OCI-LY7 (cell line): ENCODE results near the gene GLYATL1.

ENCODE experiments used
- CTCF ChIP-seq: fragments of 200-600 bp; sonication (generic); conservative IDR thresholded peaks from 2 replicates; pipeline ENCODE4 v1.5.1; 2014; ENCODE audit warnings: mild to moderate bottlenecking, antibody characterized with exemption, low read length, moderate library complexity, mixed read lengths
- EZH2phosphoT487 ChIP-seq: fragments of 200-600 bp; sonication (generic); IDR thresholded peaks from 2 replicates; pipeline ENCODE4 v1.6.1; 2018; ENCODE audit warnings: low read depth, borderline replicate concordance, mild to moderate bottlenecking, mixed run types, antibody characterized with exemption, low read length, moderate library complexity, mixed read lengths

GRCh38 chr11:58924230-58924629 lies 15.1 kb upstream of the GLYATL1 start:
- TF ChIP-seq CTCF = no peak
- TF ChIP-seq EZH2phosphoT487 = no peak
